ENCODE data around the gene AGRN. TPM values are rescaled to one million over a fixed set of nuclear protein-coding genes. Genes with fewer than 3 reads are reported as not detected.

Gene AGRN
- polyA plus RNA-seq: 10 to 100 TPM; 17.0 to 40.6 TPM

DNA sequence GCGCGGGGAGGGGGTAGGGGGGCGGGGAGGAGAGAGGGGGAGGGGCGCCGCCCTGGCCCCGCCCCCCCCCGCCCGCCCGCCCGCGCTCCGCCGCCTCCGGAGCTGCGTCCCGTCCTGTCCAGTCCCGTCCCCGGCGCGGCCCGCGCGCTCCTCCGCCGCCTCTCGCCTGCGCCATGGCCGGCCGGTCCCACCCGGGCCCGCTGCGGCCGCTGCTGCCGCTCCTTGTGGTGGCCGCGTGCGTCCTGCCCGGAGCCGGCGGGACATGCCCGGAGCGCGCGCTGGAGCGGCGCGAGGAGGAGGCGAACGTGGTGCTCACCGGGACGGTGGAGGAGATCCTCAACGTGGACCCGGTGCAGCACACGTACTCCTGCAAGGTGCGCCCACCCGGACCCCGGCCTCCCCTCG lies at the start of gene AGRN:
Gene AGRN (plus strand): TSS at position 121 of the 405 bp plus-strand sequence. CDS start 53 bp downstream, at position 174.
- peaks cover 9 to 19% of the 10 kb centered on the region in 2 donors for H3K4me1 ChIP-seq (ENCODE audit: control insufficient read depth in 2 of 2, insufficient read depth in 2 of 2, low read length in 1 of 2)
- H3K36me3 ChIP-seq (ENCODE audit: control insufficient read depth in 2 of 2, insufficient read depth in 2 of 2, low read length in 1 of 2): peaks cover 0 to 3% of the 10 kb centered on the region in 2 donors
- no peaks in the 10 kb centered on the region for H3K27me3 ChIP-seq (ENCODE audit: control insufficient read depth in 1 of 2, insufficient read depth in 2 of 2, low read length in 2 of 2)
- 0 to 1% methylated on average over 11 to 55 of the region's 58 CpGs for WGBS, 2 donors
- no peaks in the 10 kb centered on the region for H3K9me3 ChIP-seq (ENCODE audit: control insufficient read depth in 2 of 2, insufficient read depth in 1 of 2, low read depth in 1 of 2, low read length in 1 of 2)
- peak within 1 kb of the TSS; percentile 90 to 92 for H3K27ac ChIP-seq (ENCODE audit: low read depth in 2 of 2, low read length in 1 of 2)
- peak within 1 kb of the TSS; percentile 67 to 69 for H3K4me3 ChIP-seq (ENCODE audit: low read depth in 1 of 2, low read length in 2 of 2)

DNA sequence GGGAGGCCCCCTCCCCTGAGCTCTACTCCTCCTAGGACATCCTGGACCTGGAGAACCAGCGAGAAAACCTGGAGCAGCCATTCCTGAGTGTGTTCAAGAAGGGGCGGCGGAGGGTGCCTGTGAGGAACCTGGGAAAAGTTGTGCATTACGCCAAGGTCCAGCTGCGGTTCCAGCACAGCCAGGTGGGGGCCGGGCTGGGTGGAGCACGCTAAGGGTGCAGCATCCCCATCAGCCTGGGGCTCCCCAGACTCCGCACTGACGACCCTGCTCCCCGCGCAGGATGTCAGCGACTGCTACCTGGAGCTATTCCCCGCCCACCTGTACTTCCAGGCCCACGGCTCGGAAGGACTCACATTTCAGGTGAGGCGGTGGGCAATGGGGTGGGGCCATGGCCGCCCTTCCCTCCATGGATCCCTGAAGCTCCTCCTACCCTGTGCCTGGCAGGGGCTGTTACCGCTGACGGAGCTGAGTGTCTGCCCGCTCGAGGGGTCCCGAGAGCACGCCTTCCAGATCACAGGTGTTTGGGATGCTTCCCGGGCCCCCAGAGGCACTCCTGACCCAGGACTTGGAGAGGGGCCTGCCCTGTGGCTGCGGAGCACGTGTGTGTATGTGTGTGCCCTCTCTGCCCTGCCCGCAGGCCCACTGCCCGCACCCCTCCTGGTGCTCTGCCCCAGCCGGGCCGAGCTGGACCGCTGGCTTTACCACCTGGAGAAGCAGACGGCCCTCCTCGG lies 49.5 kb upstream of the AGRN start:
- no peaks in the 10 kb centered on the region for H3K9me3 ChIP-seq (ENCODE audit: control insufficient read depth in 2 of 2, insufficient read depth in 1 of 2, low read depth in 1 of 2, low read length in 1 of 2)
- H3K27ac ChIP-seq (ENCODE audit: low read depth in 2 of 2, low read length in 1 of 2): peak overlapping the region; percentile 65 to 66
- H3K36me3 ChIP-seq (ENCODE audit: control insufficient read depth in 2 of 2, insufficient read depth in 2 of 2, low read length in 1 of 2): peaks cover 0 to 14% of the 10 kb centered on the region in 2 donors
- H3K4me3 ChIP-seq (ENCODE audit: low read depth in 1 of 2, low read length in 2 of 2): peak overlapping the region in 1 of 2 donors; percentile 23
- H3K4me1 ChIP-seq (ENCODE audit: control insufficient read depth in 2 of 2, insufficient read depth in 2 of 2, low read length in 1 of 2): peaks cover 0 to 32% of the 10 kb centered on the region in 2 donors
- WGBS, 2 donors: 21% methylated on average over 32 to 33 of the region's 33 CpGs
- no peaks in the 10 kb centered on the region for H3K27me3 ChIP-seq (ENCODE audit: control insufficient read depth in 1 of 2, insufficient read depth in 2 of 2, low read length in 2 of 2)

DNA sequence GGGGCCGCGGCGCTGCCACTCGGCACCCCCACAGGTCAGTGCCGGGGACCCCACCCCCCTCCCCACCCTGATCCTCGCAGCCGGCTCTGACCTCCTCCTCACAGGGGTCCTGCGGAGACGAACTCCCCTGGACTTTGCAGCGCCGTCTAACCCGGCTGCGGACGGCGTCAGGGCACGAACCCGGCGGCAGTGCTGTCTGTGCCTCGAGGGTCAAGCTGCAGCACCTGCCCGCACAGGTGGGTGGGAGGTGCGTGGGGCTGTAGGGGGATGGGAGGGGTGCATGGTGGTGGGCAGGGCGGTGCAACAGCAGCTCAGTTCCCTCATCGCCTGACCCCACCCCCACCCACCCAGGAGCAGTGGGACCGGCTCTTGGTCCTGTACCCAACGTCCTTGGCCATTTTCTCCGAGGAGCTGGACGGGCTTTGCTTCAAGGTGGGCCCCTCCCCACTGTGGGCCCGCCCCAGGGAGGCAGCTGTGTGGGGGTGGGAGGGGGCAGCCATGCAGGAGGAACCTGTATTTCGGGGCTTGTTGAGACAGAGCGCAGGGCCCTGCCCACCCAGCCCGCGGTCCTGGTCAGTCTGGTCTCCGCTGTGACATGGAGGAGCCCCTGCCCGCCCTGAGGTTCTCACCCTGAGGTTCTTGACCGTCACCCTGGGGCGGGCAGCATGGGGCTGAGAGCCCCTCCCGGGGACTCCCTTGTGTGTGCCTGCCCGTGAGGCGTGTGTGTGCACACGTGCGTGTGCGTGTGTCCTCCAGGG lies 48.8 kb upstream of the AGRN start:
- H3K4me3 ChIP-seq (ENCODE audit: low read depth in 1 of 2, low read length in 2 of 2): no peak overlapping the region
- WGBS, 2 donors: 27 to 28% methylated on average over 41 to 42 of the region's 42 CpGs
- no peaks in the 10 kb centered on the region for H3K9me3 ChIP-seq (ENCODE audit: control insufficient read depth in 2 of 2, insufficient read depth in 1 of 2, low read depth in 1 of 2, low read length in 1 of 2)
- H3K36me3 ChIP-seq (ENCODE audit: control insufficient read depth in 2 of 2, insufficient read depth in 2 of 2, low read length in 1 of 2): peaks cover 0 to 14% of the 10 kb centered on the region in 2 donors
- peak overlapping the region; percentile 65 to 66 for H3K27ac ChIP-seq (ENCODE audit: low read depth in 2 of 2, low read length in 1 of 2)
- peaks cover 0 to 36% of the 10 kb centered on the region in 2 donors for H3K4me1 ChIP-seq (ENCODE audit: control insufficient read depth in 2 of 2, insufficient read depth in 2 of 2, low read length in 1 of 2)
- H3K27me3 ChIP-seq (ENCODE audit: control insufficient read depth in 1 of 2, insufficient read depth in 2 of 2, low read length in 2 of 2): no peaks in the 10 kb centered on the region

DNA sequence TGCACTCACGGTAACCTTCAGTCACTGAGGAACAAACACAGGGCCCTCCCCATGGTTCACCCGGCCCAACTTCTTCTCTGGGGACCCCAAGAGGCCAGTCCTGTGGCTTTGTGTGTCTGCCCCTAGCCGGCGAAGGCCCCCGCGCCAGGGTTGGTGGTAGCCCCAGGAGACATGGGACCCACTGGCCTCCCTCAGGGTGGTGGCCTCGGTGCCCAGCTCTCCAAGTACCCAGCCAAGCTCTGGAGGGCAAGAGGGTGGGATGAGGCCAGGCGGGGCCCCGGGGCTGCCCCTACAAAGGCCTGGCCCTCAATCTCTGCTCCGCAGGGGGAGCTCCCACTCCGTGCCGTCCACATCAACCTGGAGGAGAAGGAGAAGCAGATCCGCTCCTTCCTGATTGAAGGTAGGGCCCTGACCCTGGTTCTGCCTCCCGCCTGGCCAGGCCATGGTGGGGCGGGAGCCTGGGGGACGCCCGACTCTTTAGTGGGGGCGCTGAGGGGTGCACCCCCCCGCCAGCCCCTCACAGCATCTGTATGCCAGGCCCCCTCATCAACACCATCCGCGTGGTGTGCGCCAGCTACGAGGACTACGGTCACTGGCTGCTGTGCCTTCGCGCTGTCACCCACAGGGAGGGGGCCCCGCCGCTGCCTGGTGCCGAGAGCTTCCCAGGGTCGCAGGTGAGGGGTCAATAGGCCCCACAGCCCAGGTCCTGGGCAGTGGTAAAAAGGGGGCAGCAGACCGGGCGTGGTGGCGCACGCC lies 48.0 kb upstream of the AGRN start:
- peaks cover 0 to 14% of the 10 kb centered on the region in 2 donors for H3K36me3 ChIP-seq (ENCODE audit: control insufficient read depth in 2 of 2, insufficient read depth in 2 of 2, low read length in 1 of 2)
- peak overlapping the region; percentile 37 to 41 for H3K27ac ChIP-seq (ENCODE audit: low read depth in 2 of 2, low read length in 1 of 2)
- H3K9me3 ChIP-seq (ENCODE audit: control insufficient read depth in 2 of 2, insufficient read depth in 1 of 2, low read depth in 1 of 2, low read length in 1 of 2): no peaks in the 10 kb centered on the region
- H3K27me3 ChIP-seq (ENCODE audit: control insufficient read depth in 1 of 2, insufficient read depth in 2 of 2, low read length in 2 of 2): no peaks in the 10 kb centered on the region
- peaks cover 0 to 38% of the 10 kb centered on the region in 2 donors for H3K4me1 ChIP-seq (ENCODE audit: control insufficient read depth in 2 of 2, insufficient read depth in 2 of 2, low read length in 1 of 2)
- WGBS, 2 donors: 80 to 84% methylated on average over 34 of the region's 34 CpGs
- no peak overlapping the region for H3K4me3 ChIP-seq (ENCODE audit: low read depth in 1 of 2, low read length in 2 of 2)

DNA sequence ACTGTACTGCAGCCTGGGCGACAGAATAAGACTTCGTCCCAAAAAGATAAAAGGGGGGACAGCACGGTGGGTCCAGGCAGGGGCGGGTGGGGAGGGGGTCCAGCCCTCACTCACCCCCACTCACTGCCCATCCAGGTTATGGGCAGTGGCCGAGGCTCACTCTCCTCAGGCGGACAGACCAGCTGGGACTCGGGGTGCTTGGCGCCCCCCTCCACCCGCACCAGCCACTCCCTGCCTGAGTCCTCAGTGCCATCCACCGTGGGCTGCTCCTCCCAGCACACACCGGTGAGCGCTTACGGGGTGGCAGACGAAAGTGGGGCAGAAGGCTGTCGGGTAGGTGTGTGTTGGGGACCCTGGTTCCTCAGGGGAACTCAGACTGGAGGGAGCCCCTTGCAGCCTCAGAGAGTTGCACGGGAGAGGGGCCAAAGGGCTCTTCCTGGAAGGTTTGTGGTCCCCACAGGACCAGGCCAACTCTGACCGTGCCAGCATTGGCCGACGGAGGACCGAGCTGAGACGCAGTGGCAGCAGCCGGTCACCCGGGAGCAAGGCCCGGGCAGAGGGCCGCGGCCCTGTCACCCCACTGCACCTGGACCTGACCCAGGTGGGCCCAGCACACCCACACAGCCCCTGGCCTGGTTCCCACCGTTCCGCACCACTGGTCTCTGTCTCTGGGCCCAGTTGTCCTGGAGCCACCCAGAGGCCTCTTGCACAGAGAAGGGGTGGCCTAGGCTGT lies 47.0 kb upstream of the AGRN start:
- H3K4me1 ChIP-seq (ENCODE audit: control insufficient read depth in 2 of 2, insufficient read depth in 2 of 2, low read length in 1 of 2): peaks cover 0 to 31% of the 10 kb centered on the region in 2 donors
- WGBS, 2 donors: 78 to 83% methylated on average over 25 to 28 of the region's 28 CpGs
- no peaks in the 10 kb centered on the region for H3K27me3 ChIP-seq (ENCODE audit: control insufficient read depth in 1 of 2, insufficient read depth in 2 of 2, low read length in 2 of 2)

DNA sequence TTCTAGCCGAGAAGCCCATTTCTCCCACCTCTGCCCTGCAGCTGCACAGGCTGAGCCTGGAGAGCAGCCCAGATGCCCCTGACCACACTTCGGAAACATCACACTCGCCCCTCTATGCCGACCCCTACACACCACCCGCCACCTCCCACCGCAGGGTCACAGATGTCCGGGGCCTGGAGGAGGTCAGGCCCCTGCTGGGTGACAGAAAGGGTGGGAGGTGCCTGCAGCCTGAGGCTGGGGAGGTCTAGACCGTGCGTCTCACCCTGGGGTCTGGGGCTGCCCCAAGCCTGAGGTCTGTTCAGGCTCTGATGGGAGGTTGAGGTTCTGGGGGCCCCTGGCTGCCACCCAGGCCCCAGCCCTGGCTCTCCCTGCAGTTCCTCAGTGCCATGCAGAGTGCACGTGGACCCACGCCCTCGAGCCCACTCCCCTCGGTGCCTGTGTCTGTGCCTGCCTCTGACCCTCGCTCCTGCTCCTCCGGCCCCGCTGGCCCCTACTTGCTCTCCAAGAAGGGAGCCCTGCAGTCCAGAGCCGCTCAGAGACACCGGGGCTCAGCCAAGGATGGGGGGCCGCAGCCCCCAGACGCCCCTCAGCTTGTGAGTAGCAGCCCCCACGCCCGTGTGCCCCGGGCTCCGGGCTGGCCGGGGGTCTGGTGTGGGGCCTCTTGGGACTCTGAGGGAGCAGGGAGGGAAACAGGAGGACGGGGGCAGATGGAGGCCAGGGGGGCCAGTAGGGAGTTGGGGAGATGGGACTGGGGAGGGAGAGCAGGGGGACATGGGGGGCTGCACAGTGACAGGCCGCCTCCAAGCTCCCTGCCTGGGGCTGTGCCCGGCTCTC lies 46.2 kb upstream of the AGRN start:
- Histone ChIP-seq H3K27me3 (ENCODE audit: control insufficient read depth in 1 of 2, insufficient read depth in 2 of 2, low read length in 2 of 2) (no peaks in the 10 kb centered on the region), H3K36me3 (ENCODE audit: control insufficient read depth in 2 of 2, insufficient read depth in 2 of 2, low read length in 1 of 2) (peaks cover 0 to 14% of the 10 kb centered on the region in 2 donors), H3K27ac (ENCODE audit: low read depth in 2 of 2, low read length in 1 of 2) (no peak overlapping the region), H3K9me3 (ENCODE audit: control insufficient read depth in 2 of 2, insufficient read depth in 1 of 2, low read depth in 1 of 2, low read length in 1 of 2) (no peaks in the 10 kb centered on the region), H3K4me1 (ENCODE audit: control insufficient read depth in 2 of 2, insufficient read depth in 2 of 2, low read length in 1 of 2) (peaks cover 0 to 28% of the 10 kb centered on the region in 2 donors), H3K4me3 (ENCODE audit: low read depth in 1 of 2, low read length in 2 of 2) (no peak overlapping the region)
- 79 to 82% methylated on average over 27 to 28 of the region's 28 CpGs for WGBS, 2 donors

More for the DNA sequence above, 47.0 kb upstream of the AGRN start:
- Histone ChIP-seq H3K4me3 (ENCODE audit: low read depth in 1 of 2, low read length in 2 of 2) (no peak overlapping the region), H3K27ac (ENCODE audit: low read depth in 2 of 2, low read length in 1 of 2) (peak overlapping the region in 1 of 2 donors; percentile 13), H3K36me3 (ENCODE audit: control insufficient read depth in 2 of 2, insufficient read depth in 2 of 2, low read length in 1 of 2) (peaks cover 0 to 14% of the 10 kb centered on the region in 2 donors), H3K9me3 (ENCODE audit: control insufficient read depth in 2 of 2, insufficient read depth in 1 of 2, low read depth in 1 of 2, low read length in 1 of 2) (no peaks in the 10 kb centered on the region)

DNA sequence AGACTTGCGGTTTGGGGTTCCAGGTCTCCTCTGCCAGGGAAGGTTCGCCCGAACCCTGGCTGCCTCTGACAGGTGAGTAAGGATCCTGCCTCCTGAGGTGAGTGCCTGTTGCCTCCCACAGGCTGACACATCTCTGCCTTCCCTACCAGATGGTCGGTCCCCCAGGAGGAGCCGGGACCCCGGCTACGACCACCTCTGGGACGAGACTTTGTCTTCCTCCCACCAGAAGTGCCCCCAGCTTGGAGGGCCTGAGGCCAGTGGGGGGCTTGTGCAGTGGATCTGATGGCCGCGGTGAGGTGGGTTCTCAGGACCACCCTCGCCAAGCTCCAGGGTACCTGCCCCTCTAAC lies 45.7 kb upstream of the AGRN start:
- Histone ChIP-seq H3K27me3 (ENCODE audit: control insufficient read depth in 1 of 2, insufficient read depth in 2 of 2, low read length in 2 of 2) (no peaks in the 10 kb centered on the region), H3K27ac (ENCODE audit: low read depth in 2 of 2, low read length in 1 of 2) (no peak overlapping the region), H3K4me1 (ENCODE audit: control insufficient read depth in 2 of 2, insufficient read depth in 2 of 2, low read length in 1 of 2) (peaks cover 0 to 26% of the 10 kb centered on the region in 2 donors), H3K36me3 (ENCODE audit: control insufficient read depth in 2 of 2, insufficient read depth in 2 of 2, low read length in 1 of 2) (peaks cover 0 to 14% of the 10 kb centered on the region in 2 donors), H3K9me3 (ENCODE audit: control insufficient read depth in 2 of 2, insufficient read depth in 1 of 2, low read depth in 1 of 2, low read length in 1 of 2) (no peaks in the 10 kb centered on the region), H3K4me3 (ENCODE audit: low read depth in 1 of 2, low read length in 2 of 2) (no peak overlapping the region)
- WGBS, 2 donors: 85 to 91% methylated on average over 11 of the region's 11 CpGs

DNA sequence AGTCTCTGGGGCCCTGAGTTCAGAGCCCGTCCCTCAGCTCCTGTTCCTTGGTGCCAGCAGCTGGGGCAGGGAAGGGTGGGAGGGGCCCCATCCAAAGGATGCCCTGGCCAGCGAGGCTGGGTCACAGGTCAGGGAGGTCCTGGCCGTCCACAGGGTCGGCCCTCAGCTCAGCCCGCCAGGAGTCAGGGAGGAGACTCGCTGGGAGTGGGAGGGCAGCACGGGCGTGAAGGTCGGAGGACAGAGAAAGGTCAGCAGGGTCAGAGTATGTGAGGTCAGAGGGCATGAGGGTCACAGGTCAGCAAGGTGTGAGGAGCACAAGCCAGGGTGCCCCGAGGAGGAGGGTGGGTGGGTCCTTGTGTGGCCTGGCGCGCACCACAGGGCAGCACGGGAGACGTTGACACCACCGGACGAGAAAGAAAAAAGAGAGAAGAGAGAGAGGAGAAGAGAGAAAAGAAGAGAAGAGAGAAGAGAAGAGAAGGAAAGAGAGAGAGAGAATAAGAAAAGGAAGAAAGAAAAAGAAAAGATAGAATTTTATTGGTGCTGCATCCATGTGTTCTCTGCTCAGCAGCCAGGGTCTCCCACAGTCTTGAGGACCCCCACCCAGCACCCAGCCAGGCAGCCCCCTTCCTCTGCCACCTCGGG lies 45.1 kb upstream of the AGRN start:
- no peaks in the 10 kb centered on the region for H3K27me3 ChIP-seq (ENCODE audit: control insufficient read depth in 1 of 2, insufficient read depth in 2 of 2, low read length in 2 of 2)
- 65 to 76% methylated on average over 17 of the region's 17 CpGs for WGBS, 2 donors

More for the DNA sequence above, 45.1 kb upstream of the AGRN start:
- Histone ChIP-seq H3K9me3 (ENCODE audit: control insufficient read depth in 2 of 2, insufficient read depth in 1 of 2, low read depth in 1 of 2, low read length in 1 of 2) (no peaks in the 10 kb centered on the region), H3K4me3 (ENCODE audit: low read depth in 1 of 2, low read length in 2 of 2) (no peak overlapping the region), H3K27ac (ENCODE audit: low read depth in 2 of 2, low read length in 1 of 2) (peak overlapping the region; percentile 17 to 93), H3K36me3 (ENCODE audit: control insufficient read depth in 2 of 2, insufficient read depth in 2 of 2, low read length in 1 of 2) (peaks cover 0 to 14% of the 10 kb centered on the region in 2 donors), H3K4me1 (ENCODE audit: control insufficient read depth in 2 of 2, insufficient read depth in 2 of 2, low read length in 1 of 2) (peaks cover 0 to 25% of the 10 kb centered on the region in 2 donors)
